ENCODE results near the gene RREB1.

Gene RREB1

DNA sequence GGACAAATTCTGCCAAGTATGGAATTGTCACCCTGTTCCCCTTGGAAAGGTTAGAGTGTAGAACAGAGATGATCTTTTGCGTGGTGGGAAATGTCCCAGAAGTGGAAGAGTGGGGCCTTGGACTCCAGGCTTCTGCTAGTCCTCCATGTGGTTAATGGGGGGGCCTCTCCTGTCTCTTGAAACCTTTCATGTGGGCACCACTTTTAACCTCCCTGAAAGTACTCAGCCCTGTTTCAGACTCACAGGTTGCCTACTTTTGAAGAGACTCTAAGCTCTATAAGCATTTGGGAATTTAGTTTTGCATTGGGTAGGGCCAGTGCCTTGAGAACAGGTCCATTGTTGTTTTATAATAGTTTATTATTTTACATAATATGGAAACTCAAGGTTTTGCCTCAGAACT lies 17.5 kb downstream of the RREB1 start:
- DNase-seq (ENCODE audit: low spot score): no peak

DNA sequence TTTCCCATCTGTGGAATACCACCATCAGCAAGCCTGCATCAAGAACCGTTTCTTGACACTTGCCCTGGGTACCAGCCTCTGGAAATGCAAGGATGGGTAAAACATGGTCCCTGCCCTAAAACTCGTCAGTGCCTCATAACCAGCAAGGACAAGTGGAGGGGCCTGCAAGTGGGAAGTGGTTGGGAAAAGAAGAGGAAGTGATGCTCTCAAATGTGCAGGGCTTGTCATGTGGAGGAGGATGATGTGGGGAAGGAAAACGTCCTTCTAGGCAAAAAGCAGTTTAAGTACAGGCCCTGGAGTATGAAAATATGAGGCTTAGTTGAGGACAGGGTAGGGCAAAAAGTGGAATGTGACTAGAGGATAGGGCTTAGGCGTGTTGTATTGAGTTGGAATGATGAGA lies 19.0 kb downstream of the RREB1 start:
- no peak for DNase-seq (ENCODE audit: low spot score)

DNA sequence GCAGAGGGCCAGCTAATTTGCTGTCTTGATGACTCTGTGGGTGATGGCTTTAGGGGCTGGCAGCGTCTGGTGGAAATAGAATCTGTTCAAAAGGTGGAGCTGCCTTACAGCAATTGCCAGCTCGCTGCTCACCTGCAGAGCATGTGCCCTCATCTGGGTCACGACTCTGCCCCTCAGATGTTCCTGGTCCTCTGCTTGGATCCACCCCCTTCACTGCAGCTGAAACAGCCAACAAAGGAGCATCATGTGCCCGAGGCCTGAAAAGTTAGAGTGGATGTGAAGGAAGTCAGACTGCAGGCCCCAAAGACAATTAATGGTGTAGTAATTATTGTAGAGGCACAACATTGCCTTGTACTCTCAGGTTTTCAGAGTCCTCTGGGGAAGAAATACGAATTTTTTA lies 19.9 kb downstream of the RREB1 start:
- DNase-seq (ENCODE audit: low spot score): no peak

DNA sequence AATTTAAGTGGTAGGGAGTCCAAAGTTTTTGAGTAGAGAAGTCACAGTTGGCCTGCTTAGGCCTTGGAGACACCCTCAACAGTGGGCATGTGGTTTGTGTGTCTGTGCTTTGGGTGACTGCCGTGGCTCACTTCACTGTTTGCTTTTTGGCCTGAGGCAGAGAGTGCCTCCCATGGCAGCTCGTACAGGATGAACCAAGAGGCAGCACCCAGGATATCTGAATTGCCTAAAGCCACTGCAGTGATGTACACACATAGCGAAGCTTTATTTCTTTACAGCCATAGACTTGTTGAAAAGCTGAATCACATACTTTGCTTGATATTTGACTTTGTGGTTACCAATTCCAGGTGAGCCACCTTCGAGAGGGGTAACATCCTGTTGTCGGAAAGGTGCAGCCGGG lies 21.6 kb downstream of the RREB1 start:
- no peak for DNase-seq (ENCODE audit: low spot score)

GRCh38 chr6:7129784-7130569 lies 22.2 kb downstream of the RREB1 start:
- DNase-seq (ENCODE audit: low spot score): peak; percentile 22

DNA sequence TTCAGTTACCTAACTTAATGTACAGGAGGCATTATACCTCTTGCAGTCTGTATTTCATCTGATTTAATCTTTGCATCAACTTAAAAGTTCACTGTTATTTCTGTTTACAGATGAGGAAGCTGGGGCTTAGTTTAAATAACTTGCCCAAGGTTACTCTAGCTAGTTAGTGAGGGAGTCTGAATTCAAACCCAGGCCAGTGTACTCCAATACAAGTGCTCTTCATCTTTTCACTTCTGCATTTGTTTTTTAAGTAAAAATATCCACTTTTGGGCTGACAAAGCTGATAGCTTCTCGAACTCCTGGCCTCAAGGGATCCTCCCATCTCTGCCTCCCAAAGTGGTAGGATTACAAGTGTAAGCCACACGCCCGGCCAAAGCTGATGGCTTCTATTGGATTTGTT lies 23.6 kb downstream of the RREB1 start:
- no peak for DNase-seq (ENCODE audit: low spot score)

GRCh38 chr6:7132398-7133035 lies 24.8 kb downstream of the RREB1 start:
- DNase-seq (ENCODE audit: low spot score): no peak

GRCh38 chr6:7134999-7135745 lies 27.4 kb downstream of the RREB1 start:
- no peak for DNase-seq (ENCODE audit: low spot score)

GRCh38 chr6:7135755-7136154 lies 28.0 kb downstream of the RREB1 start:
- DNase-seq (ENCODE audit: low spot score): no peak

GRCh38 chr6:7136859-7137334 lies 29.1 kb downstream of the RREB1 start:
- no peak for DNase-seq (ENCODE audit: low spot score)

- DNase-seq (ENCODE audit: low spot score): no peak
Measured at GRCh38 chr6:7137335-7138045, 29.7 kb downstream of the RREB1 start.

GRCh38 chr6:7138046-7138531 lies 30.3 kb downstream of the RREB1 start:
- DNase-seq (ENCODE audit: low spot score): no peak

DNA sequence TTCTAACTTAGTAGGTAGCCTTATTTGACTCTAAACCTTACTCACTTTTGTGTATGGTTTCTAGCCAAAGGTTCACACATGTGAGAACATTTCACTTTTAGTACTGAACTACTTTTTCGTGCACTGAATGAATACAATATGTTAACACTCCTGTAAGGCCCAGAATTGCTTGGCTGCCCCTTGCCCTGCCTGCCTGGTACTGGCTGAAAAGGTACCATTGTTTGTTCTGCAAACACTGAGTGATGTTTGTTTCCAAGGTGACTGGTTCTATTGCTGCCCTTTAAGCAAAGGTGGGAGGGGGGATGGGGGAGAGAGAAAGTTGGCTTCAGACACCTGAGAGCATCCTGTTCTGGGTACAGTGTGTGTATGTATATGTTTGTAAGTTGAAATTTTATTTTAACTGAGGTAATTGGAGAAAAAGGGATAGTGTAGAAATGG lies 31.2 kb downstream of the RREB1 start:
- DNase-seq (ENCODE audit: low spot score): no peak

DNA sequence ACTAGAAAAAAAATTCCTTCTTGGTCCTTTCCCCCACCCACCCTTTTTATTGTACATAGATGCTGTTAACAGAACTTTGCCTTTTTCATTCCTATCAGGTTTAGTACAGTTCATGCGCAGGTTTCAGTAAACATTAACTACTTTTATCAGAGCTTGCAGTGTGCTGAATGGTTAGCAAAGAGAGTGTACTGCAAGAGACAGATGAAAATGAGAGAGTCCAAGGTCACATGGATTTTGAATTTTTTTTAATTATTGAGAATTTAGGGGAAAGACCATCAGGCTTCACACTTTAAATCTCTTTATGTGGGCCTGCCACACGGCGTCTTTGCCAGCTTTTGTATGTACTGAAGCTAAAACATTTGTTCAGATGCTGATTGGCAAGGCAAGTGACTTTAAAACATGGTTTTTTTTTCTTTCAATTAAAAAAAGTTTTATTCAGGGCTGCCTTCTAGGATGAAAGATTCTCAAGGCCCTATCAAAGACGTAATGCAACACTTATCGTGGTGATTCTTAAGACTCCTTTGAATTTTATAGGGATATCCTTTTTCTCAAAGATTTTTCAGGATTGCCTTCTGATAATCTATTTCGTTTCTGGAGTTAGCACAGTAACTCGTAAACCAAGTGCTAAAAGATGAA lies 32.2 kb downstream of the RREB1 start:
- no peak for DNase-seq (ENCODE audit: low spot score)

DNA sequence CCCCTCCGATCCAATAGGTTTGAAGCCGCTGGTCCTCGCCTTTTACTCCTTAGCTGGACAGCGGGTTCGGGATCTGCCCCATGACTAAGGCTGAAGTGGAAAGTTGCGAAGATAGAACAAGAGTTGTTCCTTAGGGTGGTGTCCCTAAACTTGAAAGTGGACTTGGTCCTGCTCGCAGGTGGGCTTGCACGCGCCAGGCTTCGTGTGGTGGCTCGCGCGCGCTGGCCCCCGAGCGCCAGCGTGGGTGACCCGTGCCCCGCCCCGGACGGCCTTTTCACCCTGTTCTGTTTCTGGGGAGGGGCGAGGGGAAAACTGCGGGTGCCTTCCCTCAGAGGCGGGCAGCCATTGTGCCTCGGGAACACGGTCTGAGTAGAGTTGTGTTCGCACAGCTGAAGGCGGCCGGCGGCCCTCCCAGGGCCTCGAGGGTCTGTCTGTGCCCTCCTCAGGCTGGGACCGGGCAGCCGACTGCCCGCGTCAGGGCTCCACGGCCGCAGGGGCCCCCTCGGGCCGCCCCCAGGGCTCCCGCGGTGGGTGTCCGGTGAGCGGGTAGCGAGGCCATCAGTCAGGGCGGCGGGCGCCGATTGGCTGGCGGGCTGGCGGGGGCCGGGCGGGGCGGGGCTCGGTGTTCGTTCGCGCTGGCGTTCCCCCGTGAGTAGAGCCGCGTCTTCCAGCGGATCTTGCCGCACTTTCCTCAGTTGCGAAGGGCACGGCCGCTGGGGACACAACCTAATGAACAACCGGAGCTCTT lies 33.0 kb downstream of the RREB1 start:
- DNase-seq (ENCODE audit: low spot score): peak; percentile 77

DNA sequence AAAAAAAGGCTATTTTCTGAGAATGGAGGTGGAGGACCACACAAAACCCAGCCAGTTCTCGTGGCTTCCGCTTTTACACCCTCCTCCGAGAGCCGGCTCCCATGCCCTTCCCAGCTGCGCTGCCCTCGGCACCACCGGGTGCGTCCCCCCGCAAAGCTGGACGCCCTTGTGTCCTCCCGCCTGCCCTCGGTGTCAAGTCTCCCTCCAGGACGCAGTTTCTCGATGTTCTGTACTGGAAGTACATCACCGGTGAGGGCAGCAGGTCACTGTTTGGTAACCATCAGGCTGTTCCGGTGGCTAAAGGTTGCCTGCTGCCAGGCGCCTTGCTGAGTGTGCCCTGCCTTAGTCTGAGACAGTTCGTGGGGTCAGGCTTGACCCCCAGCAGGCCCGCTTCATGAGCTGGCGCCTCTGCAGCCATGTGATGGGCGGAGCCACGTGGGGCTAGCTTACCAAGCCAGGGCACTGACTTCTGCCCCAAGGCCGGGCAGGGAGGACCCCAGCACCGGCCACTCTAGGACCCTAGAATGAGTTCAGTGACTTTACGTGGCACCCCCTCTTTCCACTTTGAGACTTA lies 34.6 kb downstream of the RREB1 start:
- no peak for DNase-seq (ENCODE audit: low spot score)

DNA sequence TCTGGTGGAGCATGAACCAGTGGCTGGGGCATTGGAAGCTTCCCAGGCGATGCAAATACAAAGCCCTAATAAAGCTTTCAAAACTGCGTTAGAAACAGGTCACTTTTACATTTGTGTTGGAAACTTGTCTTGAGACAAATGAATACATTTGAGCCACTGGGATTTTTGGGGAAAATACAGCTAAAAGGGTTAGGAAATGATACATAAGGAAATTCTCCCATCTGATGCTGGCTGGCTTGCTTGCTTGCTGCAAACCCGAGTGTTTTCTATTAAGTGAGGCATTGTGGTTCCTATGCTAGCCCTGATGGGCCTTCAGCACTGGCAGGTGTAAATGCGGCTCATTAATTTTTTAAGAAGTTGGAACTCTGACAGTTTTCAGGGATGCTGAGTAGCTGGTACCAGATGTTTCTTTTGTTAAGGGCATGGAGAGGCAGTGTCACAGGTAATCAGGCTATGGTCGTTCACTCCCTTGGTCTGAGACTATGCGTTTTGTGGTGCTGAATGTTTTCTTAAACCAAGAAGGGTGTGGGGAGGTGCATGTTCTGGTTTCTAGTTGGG lies 35.2 kb downstream of the RREB1 start:
- no peak for DNase-seq (ENCODE audit: low spot score)

GRCh38 chr6:7143476-7143974 lies 35.8 kb downstream of the RREB1 start:
- no peak for DNase-seq (ENCODE audit: low spot score)

DNA sequence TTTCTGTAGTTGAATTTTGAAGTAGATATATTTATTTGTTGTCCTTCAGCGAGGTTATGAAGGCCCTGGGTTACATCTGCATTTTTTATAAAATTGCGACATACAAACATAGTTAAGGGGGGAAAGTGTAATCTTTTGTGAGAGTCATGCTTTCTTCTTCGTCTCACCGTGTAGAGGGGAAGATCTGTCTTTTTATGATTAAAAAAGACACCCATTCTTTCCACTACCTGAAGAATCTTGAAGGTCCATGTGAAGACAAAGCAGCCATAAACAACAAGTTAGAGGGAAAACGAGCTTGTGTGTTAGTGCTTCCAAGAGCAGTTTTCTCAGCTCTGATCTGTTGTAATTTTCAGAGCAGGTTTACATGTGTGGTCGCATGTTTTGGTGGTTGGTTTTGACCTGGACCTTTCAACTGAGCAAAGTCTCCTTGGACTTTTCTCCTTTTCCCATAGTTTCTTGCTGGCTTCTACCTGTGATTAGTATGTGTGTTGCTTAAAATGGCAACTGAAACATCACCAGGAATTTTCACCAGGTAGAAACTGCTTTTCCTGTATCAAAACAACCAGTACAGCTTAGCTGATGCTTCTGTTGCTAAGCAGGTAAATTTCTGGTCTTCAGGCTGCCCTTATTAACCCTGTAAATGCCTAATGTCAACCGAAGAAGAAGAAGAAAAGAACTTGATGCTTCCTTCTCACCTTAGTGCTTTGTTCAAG lies 37.3 kb downstream of the RREB1 start:
- DNase-seq (ENCODE audit: low spot score): no peak

DNA sequence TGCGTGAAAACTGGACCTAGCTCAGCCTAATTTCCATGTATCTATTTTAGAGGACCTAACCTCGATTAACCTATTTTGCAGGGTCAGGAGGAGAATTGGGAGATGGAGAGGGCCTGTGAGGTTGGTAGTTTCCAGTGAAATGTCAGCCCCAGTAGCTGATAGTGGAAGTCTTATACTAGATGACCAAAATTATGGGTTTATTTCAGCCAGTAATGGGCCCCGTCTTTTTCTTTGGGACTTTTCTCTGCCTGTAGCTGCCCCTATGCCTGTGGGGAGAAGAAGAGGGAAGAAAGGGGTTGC lies 37.8 kb downstream of the RREB1 start:
- DNase-seq (ENCODE audit: low spot score): no peak
